ENCODE data around the gene NPL.

NPL gene

GRCh38 chr1:182779530-182779929 lies 10.0 kb upstream of the NPL start:
- DNase-seq (ENCODE audit: insufficient read length, low spot score) (no peak), FAIRE-seq (no peak)
- TF ChIP-seq CTCF (IDR thresholded peaks at IDR 0.05; ENCODE audit: insufficient read depth, missing control alignments) = no peak

DNA sequence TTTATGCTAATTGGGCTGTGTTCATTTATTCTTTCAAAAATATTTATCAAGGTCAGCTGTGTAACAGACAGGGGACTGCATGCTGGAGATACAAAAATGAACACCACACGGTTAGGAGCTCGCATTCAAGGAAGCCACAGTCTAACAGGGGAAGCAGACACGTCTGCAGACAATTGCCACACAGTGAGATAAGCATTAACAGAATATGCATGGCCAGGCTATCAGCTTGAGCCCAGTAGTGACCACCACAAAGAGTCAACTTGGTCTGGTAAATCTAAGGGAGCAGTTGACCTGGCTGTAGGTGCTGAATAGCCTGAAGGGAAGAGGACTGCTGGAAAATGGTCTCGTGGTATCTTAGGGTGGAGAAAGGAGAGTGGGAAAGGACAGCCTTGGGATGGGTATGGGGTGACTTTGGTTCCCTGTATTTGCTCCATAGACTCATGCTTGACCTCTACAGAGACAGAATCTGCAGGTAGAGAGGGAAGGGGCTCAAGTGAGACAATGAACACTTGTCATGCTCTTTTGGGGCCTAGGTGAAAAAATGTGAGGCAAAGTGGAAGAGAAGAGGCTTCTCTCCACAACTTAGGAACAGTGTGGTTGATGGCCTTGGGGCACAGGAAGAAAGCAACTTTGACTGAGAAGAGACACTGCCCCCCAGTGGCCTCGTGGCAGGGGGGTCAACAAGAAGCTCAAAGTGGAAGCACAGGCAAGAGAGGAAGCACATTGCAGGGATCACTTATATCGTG lies 7.6 kb upstream of the NPL start:
- FAIRE-seq (peak; percentile 93), DNase-seq (ENCODE audit: insufficient read length, low spot score) (no peak)
- TF ChIP-seq CTCF (IDR thresholded peaks at IDR 0.05; ENCODE audit: insufficient read depth, missing control alignments) = peak; percentile 99

DNA sequence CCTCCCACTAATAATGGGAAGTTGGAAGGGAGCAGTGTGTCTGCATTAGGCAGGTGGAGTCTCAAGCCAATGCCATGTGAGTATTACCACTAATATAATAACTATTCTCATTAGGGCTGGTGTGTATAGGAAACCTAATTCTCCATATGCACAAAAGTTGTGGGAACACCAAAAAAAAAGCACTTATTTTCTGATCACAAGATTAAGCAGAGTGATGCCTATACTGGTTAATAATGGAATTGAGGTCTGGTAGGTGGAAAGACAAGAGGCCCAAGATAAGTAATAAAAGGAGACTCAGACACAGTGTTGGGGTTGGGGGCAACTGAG lies 7.0 kb upstream of the NPL start:
- no peak for TF ChIP-seq CTCF (IDR thresholded peaks at IDR 0.05; ENCODE audit: insufficient read depth, missing control alignments)
- no peak for FAIRE-seq
- no peak for DNase-seq (ENCODE audit: insufficient read length, low spot score)

GRCh38 chr1:182783068-182783467 lies 6.5 kb upstream of the NPL start:
- FAIRE-seq = no peak
- DNase-seq (ENCODE audit: insufficient read length, low spot score) = no peak
- TF ChIP-seq CTCF (IDR thresholded peaks at IDR 0.05; ENCODE audit: insufficient read depth, missing control alignments) = peak; percentile 19

DNA sequence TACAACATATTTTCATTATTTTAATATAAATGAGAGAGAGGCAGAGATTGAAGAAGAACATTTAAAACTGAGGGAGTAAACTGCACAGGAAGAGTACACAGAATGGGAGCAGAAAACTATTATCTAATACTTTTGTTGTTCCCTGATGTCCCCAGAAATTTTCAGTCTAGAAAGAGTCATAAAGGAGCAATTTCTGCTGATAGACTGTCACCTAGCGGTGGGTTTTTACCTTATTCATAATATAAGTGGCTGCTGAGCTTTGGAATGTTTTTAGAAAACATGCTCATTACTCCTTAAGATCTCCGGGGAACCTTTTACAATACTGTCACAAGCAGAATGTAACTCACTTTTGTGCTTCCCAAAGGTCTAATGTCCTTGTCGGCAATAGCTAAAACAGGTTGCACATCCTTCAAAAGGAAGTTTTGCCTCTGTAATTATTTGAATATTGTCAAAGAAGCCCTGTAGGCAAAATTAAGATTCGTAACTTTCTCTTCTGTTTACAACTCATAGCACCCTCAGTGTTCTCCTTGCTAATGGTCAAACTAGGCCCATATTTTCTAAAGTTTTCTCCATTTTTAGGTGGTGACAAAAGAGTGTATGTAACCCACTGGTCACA lies 4.9 kb upstream of the NPL start:
- peak; percentile 68 for FAIRE-seq
- no peak for DNase-seq (ENCODE audit: insufficient read length, low spot score)

GRCh38 chr1:182785181-182785580 lies 4.4 kb upstream of the NPL start:
- no peak for FAIRE-seq
- no peak for DNase-seq (ENCODE audit: insufficient read length, low spot score)
- TF ChIP-seq CTCF (IDR thresholded peaks at IDR 0.05; ENCODE audit: insufficient read depth, missing control alignments) = no peak

More for the DNA sequence above, 4.9 kb upstream of the NPL start:
- TF ChIP-seq CTCF (IDR thresholded peaks at IDR 0.05; ENCODE audit: insufficient read depth, missing control alignments) = peak; percentile 99

Data from D721Med (cell line).